Kidney epithelial cell (primary cell): ENCODE measurements around the gene NAA10. TPM values are rescaled to one million over a fixed set of nuclear protein-coding genes. Genes with fewer than 3 reads are reported as not detected.
A peak's percentile ranks its signal among the peaks of the same experiment; 100 is the strongest.

Experiments used
- DNase-seq: peaks from one replicate; pipeline ENCODE4 v3.0.0-alpha.2; 2010; ENCODE audit warnings: low read depth
- H3K27me3 ChIP-seq: 2 replicates; pipeline ENCODE4 v1.6.0; 2011; ENCODE audit warnings: low read length; ENCODE audit not compliant: control insufficient read depth, insufficient read depth
- H3K36me3 ChIP-seq: 2 replicates; pipeline ENCODE4 v1.5.1; 2011; ENCODE audit warnings: low read length; ENCODE audit not compliant: control insufficient read depth, insufficient read depth
- H3K4me3 ChIP-seq: 2 replicates; pipeline ENCODE4 v1.5.1; 2011; ENCODE audit warnings: low read depth, mild to moderate bottlenecking, control low read depth, low read length
- CTCF ChIP-seq: IDR thresholded peaks from 2 replicates; pipeline ENCODE4 v1.5.1; 2011; ENCODE audit warnings: mild to moderate bottlenecking, moderate library complexity, low read length, control low read depth, inconsistent platforms; ENCODE audit not compliant: insufficient read depth, poor library complexity, severe bottlenecking
- total RNA-seq: library from RNA; depleted of rRNA; stranded (reverse); fragments of >200 nt; gene quantifications from 2 replicates; pipeline ENCODE4 v1.2.3, GENCODE V29; 2015

Gene NAA10
- total RNA-seq, 1 donor from 2014 or later = 139 TPM

DNA sequence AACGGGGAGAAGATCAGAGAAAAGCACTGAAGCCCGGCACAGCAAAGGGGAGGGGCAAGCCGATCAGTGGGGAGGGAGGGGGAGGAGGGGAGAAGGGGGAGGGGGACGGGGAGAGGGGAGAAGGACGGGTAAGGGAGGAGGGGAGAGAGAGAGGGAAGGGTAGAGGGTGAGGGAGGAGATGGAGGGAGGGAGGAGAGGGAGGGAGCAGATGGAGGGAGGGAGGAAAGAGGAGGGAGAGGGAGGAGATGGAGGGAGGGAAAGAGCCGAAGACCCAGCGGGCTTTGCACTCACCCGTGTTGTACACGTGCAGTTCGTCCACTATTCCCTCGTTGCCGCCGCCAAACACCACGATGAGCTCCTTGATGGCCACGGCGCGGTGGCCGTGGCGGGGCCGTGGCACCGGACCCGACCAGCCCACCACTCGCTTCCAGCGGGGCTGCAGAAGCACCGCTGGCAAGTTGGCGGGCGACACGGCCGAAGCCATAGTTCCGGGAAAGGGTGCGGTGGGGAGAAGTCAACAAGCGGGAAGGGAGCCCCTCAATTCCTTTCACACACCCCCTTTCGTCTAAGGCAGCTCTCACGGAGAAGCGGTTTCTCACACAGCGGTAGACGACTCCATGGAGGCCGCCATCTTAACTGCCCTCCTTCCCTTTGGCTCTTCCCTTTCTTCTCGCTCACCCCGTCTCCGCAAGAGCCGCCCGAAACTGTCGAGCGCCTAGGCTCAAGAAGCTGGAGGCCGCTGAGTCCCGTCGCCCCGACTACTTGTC is 35.7 kb upstream of the NAA10 start:
- H3K36me3 ChIP-seq = no peaks in the 10 kb centered on the region
- DNase-seq = no peak
- TF ChIP-seq CTCF = no peak
- no peaks in the 10 kb centered on the region for H3K27me3 ChIP-seq
- peak overlapping the region; percentile 81 for H3K4me3 ChIP-seq

DNA sequence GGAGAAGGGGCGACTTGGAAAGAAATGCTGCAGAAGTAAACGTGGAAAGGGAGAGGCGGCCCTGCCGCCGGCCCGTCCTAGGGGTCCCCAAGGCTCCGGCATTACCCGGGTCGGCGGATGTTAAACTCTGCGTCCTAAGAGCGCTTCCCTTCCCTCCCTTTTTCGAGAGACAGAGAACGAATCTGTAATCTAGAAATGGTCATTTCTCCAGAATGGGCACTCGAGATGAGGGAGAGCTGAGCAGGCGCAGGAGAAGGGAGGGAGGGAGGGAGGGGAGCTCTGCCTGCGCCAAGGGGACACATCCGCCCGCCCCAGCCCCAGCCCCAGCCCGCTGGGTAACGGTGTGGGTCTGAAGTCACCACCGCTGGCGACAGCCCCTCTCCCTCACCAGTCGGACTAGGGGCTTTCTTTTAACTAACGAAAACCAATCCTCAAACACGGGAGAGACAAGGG is 35.1 kb upstream of the NAA10 start:
- Histone ChIP-seq H3K36me3 (no peaks in the 10 kb centered on the region), H3K27me3 (no peaks in the 10 kb centered on the region), H3K4me3 (peak overlapping the region; percentile 81)
- DNase-seq = no peak
- no peak for TF ChIP-seq CTCF

DNA sequence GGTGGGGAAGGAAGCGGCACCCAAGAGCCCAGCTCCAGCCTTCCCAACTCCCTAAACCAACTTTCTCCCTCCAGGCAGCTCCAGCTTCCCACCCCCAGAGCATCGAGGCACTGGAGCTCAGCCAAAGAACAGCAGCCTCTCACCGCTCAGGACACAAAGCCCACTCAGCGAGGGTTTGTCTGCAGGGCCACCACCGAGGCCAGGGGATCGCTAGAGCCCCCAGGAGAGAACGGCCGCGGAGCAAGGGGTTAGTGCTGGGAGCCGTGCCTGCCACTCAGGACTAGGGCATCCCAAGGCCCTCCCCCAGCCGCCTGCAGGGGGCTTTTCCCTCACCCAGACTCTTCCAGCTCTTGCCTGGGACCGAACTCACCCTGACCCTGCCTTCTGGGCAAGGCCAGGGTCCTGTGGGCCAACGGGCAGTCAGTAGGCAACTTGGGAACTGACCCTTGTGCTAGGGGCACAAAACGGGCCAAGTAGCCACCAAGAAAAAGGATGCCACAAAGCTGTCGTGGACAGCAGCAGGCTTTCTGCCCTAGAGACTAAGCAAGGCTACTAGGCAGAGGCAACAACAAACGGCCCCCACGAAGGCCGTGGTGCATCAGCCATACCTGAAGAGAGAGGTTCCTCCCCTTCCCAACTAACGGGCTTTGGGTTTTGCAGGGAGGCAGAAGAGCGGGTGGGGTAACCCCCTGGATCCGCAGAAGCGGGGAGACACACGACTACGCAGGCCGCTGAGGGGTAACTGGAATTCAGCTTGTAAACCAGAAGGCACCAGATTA is 34.5 kb upstream of the NAA10 start:
- peak overlapping the region; percentile 81 for H3K4me3 ChIP-seq
- TF ChIP-seq CTCF = peak; percentile 2
- H3K36me3 ChIP-seq = no peaks in the 10 kb centered on the region
- no peak for DNase-seq
- H3K27me3 ChIP-seq = no peaks in the 10 kb centered on the region

GRCh38 chrX:153968754-153969124 is 33.9 kb upstream of the NAA10 start:
- no peaks in the 10 kb centered on the region for H3K27me3 ChIP-seq
- TF ChIP-seq CTCF = no peak
- no peaks in the 10 kb centered on the region for H3K36me3 ChIP-seq
- H3K4me3 ChIP-seq = peak overlapping the region; percentile 81
- DNase-seq = no peak

DNA sequence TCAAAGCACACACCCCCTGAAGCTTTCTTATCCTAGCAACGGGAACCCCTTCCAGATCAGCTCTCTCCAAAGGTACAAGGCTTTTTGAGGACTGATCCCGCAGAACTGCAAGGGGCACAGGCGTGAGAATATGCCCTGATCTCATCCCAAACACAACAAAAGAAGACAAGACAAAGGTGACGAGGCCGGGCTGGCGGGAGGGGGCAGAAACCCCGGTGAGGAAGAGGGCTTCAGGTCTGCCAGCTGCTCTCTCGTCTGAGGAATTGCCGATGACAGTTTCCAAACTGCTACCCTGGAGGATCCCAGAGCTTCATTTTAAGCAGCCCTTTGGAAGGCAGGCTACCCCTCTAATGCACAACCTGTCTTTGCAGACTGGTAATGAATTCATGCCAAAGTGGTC is 33.4 kb upstream of the NAA10 start:
- DNase-seq = no peak
- H3K36me3 ChIP-seq = no peaks in the 10 kb centered on the region

More for the DNA sequence above, 33.4 kb upstream of the NAA10 start:
- Histone ChIP-seq H3K27me3 (no peaks in the 10 kb centered on the region), H3K4me3 (no peak overlapping the region)
- no peak for TF ChIP-seq CTCF
